ENCODE results near the gene GPR50.
A peak's percentile ranks its signal among the peaks of the same experiment; 100 is the strongest.

The GPR50 gene

DNA sequence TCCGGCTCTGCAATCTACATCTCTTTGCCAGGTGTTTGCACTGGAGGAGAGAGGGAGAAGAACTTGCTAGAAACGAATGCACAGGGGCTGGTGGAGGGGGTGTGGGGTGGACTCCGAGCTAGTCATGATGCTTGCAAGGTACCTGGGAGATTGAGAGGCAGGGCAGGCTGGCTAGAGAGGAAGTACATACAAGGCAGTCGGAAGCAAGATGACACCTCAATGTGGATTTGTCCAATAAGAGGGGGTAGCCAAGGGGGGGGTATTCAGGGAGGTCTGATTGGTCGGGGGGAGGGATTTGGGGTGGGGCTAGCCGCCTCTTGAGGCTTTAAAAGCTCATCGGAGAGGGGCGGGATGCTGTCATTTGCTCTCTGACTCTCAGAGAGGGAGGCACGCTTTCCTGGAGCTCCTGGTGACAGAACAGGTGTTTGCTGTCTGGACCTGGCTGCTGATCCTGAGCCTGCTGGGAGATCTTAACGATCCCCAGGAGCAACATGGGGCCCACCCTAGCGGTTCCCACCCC, at the start of gene GPR50:
TSS of gene GPR50 (plus strand) at position 354 of the 520 bp plus-strand sequence. CDS start at position 492, 138 bp downstream.
- no peak for DNase-seq

DNA sequence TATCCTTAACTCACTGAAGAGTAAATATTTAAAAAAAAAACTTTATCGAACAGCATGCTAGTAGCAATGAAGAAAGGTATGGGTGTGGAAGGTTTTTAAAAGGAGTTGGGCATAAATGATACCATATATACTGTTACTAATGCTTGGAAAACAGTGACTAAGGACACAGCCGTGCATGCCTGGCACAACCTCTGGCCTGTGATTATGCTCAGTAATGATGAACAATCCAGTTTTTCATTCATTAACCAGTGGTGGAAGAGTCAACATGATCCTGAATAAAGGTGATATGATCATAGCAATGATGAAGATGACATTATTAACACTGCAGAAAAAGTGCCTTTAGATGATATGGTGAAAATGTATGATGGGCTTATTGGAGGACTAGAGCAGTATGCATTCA, 43.9 kb upstream of the GPR50 start:
- DNase-seq: no peak

DNA sequence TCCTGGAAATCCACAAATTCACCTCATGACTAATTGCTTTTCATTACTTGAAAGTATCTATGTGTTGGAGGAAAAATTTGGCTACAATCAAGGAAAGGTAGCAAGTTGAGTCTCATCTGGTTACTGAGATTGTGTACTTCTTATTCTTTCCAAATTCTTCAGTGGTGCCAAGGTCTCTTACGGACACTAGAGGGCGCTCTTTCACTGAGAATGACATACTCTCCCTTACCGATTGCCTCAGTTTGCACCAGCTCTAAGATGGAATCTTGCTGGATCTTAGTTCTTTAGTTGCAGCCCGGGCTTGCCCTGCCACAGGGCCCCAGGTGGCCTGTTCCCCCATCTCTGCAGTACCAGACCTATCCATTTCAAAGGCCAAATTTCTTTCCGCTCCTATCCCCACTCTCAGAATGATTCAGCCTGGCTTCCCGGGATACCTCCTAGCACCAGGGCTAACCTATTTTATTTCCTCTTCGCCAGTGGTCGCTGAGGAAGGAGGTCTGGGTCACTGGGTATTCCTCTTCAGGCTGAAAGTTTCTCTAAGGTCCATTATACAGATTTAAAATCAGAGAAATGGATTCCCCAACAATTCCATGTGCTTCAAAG, 24.6 kb upstream of the GPR50 start:
- peak; percentile 31 for DNase-seq

DNA sequence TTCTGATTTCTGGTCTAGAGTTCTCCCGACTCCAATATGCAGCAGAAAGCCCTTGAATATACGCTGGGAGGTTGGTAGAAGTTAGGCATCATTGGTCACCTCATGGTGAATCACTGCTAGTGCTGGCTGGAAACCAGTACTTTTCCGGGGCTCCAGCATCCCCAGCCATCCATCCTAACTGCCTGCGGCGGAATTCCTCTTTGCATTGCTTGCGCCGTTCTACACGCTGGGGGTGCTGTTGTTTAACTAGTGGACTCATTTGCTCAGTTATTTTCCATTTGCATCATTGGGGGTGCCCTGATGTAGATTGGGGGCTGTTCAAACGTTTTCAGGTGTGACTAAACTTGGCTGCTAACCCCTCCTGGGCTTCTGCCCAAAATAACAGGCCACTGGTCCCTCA, 23.3 kb upstream of the GPR50 start:
- DNase-seq: no peak

DNA sequence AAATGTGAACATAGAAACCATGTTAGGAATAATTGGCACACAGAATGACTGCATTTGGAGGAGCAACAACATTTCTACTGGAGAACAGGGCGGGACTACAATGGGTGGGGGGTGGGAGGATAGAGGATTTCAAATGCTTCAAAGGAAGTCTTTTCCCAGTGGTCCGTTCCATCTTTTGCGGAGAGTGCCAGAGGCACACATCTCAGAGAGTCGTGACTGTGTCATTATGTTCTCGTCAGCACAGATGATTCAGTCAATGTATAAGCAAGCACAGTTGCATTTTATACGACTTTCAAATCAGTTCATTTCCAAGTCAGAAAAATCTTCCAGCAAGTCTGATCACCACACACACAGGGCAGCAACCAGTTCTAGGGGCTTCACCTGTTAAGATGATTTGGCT, 22.7 kb upstream of the GPR50 start:
- no peak for DNase-seq

DNA sequence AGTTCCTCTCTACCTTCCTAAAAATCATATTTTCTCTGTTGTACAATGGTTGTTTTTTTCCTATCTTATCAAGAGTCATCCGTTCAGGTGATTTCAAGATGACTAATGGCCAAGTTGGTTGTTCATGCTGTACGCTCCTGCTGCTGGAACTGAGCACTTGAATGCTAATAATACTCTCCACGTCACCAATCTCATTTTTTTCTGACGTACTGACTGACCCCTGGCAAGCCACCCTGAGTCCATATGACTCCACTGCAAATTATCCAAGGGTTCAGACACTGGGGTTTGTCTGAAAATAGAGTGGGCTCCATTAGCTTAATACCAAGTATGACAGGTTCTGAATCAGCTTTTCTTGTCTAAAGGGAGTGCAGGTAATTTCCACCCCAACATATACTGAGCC, 21.1 kb upstream of the GPR50 start:
- no peak for DNase-seq

DNA sequence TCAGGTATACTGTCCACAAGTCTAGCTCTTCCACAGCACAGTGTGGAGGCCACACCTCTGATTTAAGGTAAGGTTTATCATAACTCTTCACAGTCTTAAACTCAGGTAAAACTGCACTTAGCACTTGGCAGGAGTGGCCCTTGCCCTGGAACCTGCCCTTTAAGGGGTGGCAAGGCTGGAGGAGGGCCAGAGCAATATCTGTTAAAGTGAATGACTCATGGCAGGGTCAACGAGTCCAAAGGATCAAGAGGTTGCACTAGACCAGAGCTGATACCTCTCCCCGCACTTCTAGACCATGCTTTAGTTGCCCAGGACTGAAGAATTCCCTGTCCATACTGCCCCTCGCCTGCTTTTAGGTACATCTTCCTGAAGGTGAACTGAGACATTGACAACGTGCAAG, 14.7 kb upstream of the GPR50 start:
- no peak for DNase-seq

DNA sequence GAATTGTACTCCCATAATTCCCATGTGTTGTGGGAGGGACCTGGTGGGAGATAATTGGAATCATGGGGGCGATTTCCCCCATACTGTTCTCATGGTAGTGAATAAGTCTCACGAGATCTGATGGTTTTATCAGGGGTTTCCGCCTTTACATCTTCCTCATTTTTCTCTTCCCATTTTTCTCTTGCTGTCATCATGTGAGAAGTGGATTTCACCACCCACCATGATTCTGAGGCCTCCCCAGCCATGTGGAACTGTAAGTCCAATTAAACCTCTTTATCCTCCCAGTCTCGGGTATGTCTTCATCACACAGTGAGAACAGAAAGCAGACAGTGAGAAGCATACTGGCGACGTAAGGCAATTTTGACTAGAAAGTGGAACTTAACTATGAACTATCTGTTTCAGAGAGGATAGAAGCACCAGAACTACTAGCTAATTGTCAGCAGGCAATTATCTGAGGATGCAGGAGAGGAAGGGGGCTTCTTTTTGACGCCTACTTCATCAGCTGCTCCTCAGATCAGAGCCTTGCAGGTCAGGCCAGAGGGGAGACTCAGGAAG, 8.5 kb upstream of the GPR50 start:
- DNase-seq: no peak

DNA sequence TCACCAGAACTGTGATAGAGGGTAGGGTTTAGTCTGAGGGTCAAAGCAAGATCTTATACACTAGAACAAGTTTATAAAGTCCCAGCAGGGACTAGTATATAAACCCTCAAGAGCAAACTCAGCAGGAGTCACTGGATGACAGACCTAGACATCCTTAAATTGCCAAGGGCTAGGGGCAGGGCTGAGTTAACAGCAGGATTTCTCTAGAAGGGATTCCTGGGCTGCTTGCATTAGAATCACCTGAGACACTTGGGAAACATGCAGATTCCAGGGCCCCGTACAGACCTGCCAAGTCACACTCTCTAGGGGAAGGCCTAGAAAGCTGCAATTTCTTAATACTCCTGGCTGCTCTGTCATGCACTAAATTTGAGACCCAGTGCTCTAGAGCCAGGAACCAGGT, 6.6 kb upstream of the GPR50 start:
- no peak for DNase-seq

DNA sequence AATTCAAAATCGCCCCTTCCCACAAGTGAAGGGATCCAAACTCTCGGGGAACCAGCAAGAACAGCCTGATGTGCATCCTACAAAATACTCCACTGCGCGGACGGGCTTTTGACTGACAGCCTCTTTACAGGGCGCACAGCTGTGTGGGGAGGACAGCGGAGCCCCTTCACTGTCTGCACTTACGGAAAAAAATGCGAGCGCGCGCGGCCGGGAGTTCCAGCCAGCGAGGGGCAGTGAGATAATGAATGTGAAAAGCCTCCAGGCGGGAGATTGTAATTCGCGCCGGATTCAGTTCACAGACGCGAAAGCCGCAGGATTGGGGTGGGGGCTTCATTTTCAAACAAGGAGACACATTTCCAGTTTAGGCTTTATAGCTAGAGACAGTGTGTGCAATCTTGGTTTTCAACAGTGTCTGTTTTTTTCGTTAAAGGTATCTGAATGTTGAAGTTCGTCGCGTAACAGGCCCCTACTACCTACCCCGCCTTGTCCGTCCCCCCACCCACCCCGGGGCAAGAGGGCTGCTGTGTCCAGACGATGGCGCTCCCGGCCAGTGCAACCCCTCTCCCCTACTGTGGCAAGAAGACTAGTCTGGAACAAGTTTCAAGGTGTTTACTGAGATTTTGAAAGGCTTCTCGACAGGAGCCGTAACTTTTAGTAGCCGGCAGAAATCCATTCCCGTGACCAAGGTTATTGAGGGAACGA, 1.7 kb upstream of the GPR50 start:
- no peak for DNase-seq

DNA sequence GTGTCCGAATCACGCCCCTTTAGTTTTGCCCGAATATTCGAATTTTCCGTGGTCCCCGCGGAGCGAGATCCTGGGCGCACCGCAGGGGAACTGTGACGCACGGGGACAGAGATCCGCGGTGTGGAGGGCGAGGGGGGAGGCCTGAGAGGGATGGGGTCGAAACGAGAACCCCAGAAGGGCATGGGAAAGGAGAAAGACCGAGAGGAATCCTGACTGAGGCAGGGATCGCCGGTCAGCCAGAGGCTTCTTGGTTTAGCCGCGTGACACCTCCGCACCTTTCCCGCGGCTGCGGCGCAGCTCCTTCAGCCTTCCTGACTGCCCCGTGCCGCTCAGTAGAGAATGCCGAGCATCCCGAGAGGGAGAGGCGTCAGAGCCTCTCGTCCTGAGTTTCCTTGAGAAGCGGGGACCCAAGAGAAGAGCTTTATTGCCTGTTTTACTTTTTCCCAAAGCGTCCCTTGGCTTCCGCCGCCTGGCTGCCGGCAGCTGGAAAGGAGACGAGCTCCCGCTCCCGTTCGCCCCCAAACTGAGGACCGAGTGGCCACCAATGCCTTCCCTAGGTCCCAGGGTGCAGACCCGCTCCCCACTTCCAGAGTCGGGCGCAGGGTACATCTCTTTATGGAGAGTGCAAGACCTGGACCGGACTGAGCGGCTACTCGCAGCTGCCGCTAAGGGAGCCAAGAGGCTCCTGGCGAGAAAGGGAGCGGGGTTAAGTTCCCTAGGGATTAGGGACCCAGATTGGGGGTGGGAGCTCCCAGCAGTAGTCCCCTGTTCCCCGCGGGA, 911 bp upstream of the GPR50 start:
- no peak for DNase-seq

DNA sequence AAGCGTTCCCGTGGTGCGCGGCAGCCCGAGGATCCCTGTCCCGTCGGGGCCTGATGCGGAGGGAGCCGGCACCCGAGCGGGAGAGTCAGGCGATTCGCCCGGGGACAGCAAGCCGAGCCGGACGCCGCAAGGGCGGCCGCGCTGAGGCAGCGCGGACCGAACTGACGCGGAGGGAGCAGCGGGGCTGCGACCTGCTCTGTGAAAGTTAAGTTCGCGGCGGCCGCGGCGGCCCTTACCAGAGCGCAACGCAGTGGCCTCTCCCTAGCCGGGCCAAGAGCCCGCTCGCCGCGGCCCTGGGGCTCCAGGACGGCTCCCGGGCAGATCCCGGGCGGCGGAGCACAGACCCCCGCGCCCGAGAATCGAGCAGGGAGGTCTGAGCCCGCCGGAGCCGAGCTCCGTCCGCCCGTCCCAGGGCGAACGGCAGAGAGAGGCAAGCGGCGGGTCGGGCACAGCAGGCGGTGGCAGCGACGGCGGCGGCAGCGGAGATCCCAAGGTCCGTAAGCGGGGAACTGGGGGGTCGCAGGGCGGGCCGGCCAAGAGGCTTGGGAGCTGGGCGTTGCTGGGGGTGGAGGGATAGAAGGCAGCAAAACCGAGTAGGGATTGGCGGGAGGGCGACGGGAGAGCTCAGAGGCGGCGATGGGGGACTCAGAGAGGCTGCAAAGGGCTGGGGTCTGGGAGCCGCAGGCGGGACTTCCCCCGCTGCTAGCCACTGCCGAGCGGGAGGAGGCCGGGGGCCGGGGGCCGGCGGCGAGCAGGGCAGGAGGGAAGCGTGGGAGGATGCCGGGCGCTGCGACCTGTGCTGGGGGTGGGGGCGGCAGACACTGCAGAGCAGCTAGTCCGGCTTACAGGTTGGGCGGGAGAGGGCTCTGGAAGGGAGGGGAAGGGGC, 1.0 kb downstream of the GPR50 start:
- no peak for DNase-seq

DNA sequence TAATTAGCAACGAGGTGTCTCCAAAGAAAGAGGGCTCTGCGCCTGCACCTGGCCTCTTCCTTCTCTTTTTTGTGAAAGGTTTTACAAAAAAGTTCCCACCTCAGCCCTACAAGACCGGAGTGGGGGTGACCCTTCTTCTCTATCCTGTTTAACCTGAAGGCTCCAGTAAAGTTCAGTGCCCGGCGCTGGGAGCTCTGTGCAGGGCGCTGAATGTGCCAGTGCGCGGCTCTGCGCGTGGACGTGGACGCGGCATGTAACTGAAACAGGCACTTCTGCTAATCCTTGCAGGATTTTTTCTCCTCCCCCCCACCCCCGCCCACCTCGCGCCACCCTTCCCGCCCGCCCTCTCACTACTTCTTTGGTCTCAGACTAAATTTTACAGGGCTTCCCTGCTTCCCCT, 2.4 kb downstream of the GPR50 start:
- DNase-seq: no peak

DNA sequence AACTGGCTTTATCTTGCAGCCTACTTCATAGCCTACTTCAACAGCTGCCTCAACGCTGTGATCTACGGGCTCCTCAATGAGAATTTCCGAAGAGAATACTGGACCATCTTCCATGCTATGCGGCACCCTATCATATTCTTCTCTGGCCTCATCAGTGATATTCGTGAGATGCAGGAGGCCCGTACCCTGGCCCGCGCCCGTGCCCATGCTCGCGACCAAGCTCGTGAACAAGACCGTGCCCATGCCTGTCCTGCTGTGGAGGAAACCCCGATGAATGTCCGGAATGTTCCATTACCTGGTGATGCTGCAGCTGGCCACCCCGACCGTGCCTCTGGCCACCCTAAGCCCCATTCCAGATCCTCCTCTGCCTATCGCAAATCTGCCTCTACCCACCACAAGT, 4.0 kb downstream of the GPR50 start:
- no peak for DNase-seq

DNA sequence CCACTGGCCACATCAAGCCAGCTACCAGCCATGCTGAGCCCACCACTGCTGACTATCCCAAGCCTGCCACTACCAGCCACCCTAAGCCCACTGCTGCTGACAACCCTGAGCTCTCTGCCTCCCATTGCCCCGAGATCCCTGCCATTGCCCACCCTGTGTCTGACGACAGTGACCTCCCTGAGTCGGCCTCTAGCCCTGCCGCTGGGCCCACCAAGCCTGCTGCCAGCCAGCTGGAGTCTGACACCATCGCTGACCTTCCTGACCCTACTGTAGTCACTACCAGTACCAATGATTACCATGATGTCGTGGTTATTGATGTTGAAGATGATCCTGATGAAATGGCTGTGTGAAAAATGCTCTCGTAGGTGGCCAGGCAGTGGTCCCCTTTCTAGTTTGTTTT, 4.7 kb downstream of the GPR50 start:
- DNase-seq: no peak

DNA sequence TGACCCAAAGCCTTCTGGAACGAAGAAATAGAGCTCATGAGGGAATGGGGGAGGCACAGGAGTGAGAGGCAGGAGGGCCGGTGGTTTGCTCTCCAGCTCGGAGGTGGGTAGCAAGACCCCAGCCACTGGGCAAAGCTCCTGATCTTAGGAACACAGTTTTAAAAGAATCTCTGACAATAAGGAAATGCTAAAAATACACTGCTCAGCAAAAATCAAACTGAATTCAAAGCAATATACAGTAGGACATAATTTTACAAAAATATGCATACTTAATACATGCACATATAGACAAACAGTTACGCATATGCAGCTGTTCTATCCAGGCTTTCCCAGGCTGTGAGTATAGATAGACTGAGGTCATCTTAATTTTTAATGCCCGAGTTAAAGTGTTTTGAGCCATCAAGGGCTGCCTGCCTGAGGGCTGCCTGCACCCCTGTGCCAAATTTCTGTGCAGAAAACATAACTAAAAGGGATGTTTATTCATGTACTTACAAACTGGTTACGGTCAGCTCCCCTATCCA, 6.9 kb downstream of the GPR50 start:
- no peak for DNase-seq

DNA sequence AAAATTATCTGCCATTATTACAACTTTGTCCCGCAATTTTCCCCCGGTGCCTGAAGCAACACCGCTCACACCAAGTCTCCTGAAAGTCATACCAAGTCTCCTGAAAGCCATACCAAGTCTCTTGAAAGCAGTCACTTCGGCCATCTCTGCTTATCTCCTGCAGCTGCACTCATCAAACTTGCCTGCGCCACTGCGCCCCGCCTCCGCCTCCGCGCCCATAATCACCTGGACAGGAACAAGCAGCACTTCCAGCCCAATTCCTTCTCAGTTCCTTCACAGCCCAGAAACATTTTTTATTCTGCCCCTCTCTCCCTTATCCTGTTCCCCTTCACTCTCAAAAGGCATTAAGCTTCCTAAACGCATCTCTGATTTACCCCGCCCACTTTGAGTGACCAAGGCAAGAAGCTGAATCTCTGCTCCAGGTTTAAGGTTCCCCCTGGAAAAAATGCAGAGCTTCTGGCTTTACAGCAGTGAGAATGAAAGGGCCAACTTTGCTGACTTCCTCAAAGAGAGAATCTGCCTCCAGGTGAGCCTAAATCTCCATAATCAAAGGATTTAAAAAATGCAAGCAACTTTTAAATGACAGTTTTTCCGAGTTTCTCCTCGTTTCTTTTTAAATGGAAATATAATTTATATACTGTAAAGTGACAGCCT, 7.7 kb downstream of the GPR50 start:
- DNase-seq: no peak

DNA sequence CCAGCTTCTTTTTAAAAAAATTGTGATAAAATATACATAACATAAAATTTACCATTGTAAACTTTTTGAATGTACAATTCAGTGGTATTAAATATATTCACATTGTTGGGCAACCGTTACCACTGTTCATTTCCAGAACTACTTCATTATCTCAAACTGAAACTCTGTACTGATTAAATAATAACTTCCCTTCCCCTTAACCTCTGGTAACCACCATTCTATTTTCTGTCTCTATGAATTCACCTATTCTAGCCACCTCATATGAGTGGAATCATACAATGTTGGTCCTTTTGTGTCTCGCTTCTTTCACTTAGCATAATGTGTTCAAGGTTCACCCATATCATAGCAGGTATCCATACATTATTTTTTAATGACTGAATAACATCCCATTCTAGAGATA, 8.3 kb downstream of the GPR50 start:
- DNase-seq: no peak

DNA sequence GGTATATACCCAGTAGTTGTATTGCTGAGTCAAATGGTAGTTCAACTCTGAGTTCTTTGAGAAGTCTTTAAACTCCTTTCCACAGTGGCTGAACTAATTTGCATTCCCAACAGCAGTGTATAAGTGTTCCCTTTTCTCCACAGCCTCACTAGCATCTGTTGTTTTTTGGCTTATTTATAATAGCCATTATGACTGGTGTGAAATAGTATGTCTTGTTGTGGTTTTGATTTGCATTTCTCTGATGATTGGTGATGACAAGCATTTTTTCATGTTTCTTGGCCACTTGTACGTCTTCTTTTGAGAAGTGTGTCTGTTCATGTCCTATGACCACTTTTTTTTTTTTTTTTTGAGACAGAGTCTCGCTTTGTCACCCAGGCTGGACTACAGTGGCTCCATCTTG, 30.5 kb downstream of the GPR50 start:
- no peak for DNase-seq

DNA sequence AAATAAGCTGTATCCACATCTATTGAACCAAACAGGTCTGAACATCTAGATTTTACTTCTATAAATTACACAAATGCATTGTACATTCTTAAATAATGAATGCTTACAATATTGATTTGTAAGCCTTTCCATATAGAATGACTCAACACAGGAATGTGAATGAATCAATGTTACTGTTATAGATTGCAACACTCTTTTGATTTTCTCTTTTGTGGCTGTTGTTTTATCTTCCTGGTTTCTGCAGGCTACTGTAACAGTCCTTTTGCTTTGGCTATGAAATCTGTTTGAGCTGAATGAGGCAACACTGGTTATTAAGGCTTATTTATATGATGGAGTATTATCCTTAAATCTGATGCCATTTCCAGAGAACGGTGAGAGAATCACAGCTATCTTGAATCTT, 49.5 kb downstream of the GPR50 start:
- DNase-seq: no peak

DNA sequence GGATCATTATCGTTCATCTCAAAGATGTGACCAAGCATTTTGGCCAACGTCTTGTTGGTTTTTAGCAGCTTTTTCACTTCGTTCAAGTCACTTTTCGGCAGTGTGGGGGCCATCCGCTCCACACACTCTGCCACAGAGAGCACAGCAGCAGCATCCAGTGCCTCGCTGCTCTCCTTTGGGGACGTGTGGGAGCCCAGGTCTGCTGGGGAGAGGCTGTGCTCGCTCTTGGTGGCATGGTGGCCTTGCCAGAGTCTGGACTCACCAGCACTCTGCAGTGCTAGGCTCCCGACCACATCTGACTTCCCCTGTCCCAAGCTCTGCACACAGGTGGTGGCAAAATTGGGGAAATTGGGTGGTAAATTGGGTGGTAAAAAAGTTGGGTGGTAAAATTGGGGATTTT, 50.6 kb downstream of the GPR50 start:
- DNase-seq: no peak

DNA sequence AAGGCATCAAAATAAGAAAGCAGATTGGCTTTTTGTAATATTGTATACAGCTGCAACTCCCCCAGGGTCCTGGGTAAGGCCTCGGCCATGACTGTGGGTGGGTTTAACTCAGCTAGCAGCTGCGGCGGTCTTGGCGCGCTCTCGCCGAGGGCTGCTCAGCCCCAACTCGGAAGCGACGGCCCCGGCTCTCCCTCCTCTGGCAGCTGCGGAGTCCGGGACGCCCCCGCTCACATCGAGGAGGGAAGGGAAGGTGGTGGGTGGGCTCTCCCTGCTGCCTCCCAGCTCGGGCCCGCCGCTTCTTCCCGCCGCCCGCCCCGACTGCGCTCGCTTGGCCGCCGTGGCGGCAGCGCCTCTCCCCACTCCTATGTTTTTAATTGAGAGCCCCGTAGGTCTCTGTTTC, 51.2 kb downstream of the GPR50 start:
- DNase-seq: no peak
